ENCODE measurements around the gene AP5B1. TPM values are rescaled to one million over a fixed set of nuclear protein-coding genes. Genes with fewer than 3 reads are reported as not detected.
A peak's percentile ranks its signal among the peaks of the same experiment; 100 is the strongest.

The AP5B1 gene
- total RNA-seq, 1 experiment from 2014 or later, result 19.5 TPM

DNA sequence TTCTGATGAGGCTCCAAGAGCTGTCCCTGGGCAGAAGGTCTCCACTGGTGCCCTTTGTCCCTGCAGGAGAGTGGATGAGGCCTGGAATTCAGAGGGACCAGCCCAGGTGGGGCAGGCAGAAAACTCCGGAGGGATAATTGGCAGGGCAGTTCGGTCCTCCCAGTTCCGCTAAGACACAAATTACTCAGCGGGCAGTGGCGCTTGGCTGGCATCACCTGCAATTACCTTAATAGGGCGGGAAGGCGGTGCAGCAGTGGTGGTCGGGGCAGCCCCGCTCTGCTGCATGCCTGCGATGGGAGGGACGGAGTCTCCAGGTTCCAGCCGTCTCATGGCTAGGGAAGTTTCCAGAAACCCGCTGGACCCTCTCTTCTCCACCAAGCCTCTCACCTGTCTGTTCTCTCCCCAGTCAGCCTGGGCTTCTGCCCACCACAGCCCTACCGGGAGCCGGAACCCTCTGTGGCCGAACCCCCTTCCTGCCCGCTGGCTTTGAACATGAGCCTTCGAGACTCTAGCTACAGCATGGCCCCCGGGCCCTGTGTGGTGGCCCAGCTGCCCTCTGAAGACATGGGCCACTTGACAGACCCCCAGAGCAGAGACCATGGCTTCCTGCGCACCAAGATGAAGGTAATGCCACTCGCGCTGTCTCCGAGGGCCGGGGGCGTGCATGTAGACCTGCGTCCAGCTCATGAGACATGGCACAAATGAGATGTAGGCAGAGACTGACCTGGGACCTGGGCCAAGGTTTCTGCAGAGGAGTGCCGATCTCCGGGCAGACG, 13.0 kb upstream of the AP5B1 start:
- intact Hi-C loops (cut with micrococcal nuclease), result no loop called here
- no peaks in the 10 kb centered on the region for H4K20me1 ChIP-seq (ENCODE audit: insufficient read depth)
- POLR2A ChIA-PET, result no interaction called here
- no peak overlapping the region for H2AFZ ChIP-seq (ENCODE audit: low read depth, low read length, poor library complexity, severe bottlenecking)
- CTCF ChIA-PET, result interaction anchor here (5.8 kb wide), 1 partner anchor 14 kb away, joined by 73 read pairs; the partner anchor contains the start of gene AP5B1
- H3K4me2 ChIP-seq (ENCODE audit: low read length), result peak overlapping the region; percentile 91
- RAD21 ChIA-PET (ENCODE audit: low non-redundant PET in 1 of 2, low total read pairs in 2 of 2, uncharacterized antibody in 2 of 2, unreplicated experiment in 2 of 2), result no interaction called here
- H3K9ac ChIP-seq (ENCODE audit: low read length), result peak overlapping the region; percentile 65
- TF ChIP-seq EGR1 (IDR thresholded peaks at IDR 0.05; ENCODE audit: low read depth), result no peak
- TF ChIP-seq ZNF274 (IDR thresholded peaks at IDR 0.05; ENCODE audit: low read depth, low read length), result no peak
- TF ChIP-seq SP1 (IDR thresholded peaks at IDR 0.05; ENCODE audit: low read depth), result no peak
- no peak for TF ChIP-seq YY1 (IDR thresholded peaks at IDR 0.05; ENCODE audit: extremely low read depth, insufficient replicate concordance, low read depth, low read length)
- TF ChIP-seq ELF1 (IDR thresholded peaks at IDR 0.05; ENCODE audit: borderline replicate concordance, low read depth), result no peak
- TF ChIP-seq, protein P1, sequence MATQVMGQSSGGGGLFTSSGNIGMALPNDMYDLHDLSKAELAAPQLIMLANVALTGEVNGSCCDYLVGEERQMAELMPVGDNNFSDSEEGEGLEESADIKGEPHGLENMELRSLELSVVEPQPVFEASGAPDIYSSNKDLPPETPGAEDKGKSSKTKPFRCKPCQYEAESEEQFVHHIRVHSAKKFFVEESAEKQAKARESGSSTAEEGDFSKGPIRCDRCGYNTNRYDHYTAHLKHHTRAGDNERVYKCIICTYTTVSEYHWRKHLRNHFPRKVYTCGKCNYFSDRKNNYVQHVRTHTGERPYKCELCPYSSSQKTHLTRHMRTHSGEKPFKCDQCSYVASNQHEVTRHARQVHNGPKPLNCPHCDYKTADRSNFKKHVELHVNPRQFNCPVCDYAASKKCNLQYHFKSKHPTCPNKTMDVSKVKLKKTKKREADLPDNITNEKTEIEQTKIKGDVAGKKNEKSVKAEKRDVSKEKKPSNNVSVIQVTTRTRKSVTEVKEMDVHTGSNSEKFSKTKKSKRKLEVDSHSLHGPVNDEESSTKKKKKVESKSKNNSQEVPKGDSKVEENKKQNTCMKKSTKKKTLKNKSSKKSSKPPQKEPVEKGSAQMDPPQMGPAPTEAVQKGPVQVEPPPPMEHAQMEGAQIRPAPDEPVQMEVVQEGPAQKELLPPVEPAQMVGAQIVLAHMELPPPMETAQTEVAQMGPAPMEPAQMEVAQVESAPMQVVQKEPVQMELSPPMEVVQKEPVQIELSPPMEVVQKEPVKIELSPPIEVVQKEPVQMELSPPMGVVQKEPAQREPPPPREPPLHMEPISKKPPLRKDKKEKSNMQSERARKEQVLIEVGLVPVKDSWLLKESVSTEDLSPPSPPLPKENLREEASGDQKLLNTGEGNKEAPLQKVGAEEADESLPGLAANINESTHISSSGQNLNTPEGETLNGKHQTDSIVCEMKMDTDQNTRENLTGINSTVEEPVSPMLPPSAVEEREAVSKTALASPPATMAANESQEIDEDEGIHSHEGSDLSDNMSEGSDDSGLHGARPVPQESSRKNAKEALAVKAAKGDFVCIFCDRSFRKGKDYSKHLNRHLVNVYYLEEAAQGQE (IDR thresholded peaks at IDR 0.05; ENCODE audit: low read depth), result no peak
- no peak for TF ChIP-seq EZH2 (IDR thresholded peaks at IDR 0.05)
- no peak for TF ChIP-seq SIN3A (IDR thresholded peaks at IDR 0.05; ENCODE audit: low read depth)
- TF ChIP-seq, protein P2, sequence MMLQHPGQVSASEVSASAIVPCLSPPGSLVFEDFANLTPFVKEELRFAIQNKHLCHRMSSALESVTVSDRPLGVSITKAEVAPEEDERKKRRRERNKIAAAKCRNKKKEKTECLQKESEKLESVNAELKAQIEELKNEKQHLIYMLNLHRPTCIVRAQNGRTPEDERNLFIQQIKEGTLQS (IDR thresholded peaks at IDR 0.05), result no peak
- TF ChIP-seq, protein P3, sequence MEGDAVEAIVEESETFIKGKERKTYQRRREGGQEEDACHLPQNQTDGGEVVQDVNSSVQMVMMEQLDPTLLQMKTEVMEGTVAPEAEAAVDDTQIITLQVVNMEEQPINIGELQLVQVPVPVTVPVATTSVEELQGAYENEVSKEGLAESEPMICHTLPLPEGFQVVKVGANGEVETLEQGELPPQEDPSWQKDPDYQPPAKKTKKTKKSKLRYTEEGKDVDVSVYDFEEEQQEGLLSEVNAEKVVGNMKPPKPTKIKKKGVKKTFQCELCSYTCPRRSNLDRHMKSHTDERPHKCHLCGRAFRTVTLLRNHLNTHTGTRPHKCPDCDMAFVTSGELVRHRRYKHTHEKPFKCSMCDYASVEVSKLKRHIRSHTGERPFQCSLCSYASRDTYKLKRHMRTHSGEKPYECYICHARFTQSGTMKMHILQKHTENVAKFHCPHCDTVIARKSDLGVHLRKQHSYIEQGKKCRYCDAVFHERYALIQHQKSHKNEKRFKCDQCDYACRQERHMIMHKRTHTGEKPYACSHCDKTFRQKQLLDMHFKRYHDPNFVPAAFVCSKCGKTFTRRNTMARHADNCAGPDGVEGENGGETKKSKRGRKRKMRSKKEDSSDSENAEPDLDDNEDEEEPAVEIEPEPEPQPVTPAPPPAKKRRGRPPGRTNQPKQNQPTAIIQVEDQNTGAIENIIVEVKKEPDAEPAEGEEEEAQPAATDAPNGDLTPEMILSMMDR (IDR thresholded peaks at IDR 0.05 in 2 of 3, conservative IDR thresholded peaks at IDR 0.05 in 1 of 3; ENCODE audit: borderline replicate concordance in 1 of 3, insufficient read depth in 1 of 3, low read depth in 2 of 3, low read length in 2 of 3), result no peak
- no peak for TF ChIP-seq SRF (IDR thresholded peaks at IDR 0.05; ENCODE audit: low read depth)
- TF ChIP-seq TCF7L2 (IDR thresholded peaks at IDR 0.05; ENCODE audit: borderline replicate concordance, extremely low read depth, insufficient read depth, insufficient read length), result no peak
- TF ChIP-seq EZH2phosphoT487 (IDR thresholded peaks at IDR 0.05; ENCODE audit: borderline replicate concordance), result no peak
- no peak for TF ChIP-seq ZFX (IDR thresholded peaks at IDR 0.05)
- TF ChIP-seq, protein P4, sequence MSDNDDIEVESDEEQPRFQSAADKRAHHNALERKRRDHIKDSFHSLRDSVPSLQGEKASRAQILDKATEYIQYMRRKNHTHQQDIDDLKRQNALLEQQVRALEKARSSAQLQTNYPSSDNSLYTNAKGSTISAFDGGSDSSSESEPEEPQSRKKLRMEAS (IDR thresholded peaks at IDR 0.05), result no peak
- no peak for TF ChIP-seq POLR2A (IDR thresholded peaks at IDR 0.05; ENCODE audit: borderline replicate concordance, extremely low read depth, insufficient read depth, insufficient read length)
- TF ChIP-seq ZBTB33 (IDR thresholded peaks at IDR 0.05; ENCODE audit: extremely low read depth, insufficient replicate concordance, low read length), result no peak
- H3K27me3 ChIP-seq (ENCODE audit: insufficient read depth, low read length), result no peaks in the 10 kb centered on the region
- no peak for ATAC-seq
- peak overlapping the region in 1 of 2 experiments; percentile 54; a peak in 3 of 4 replicates for H3K4me3 ChIP-seq (replicated peaks in 1 of 2; ENCODE audit: low read depth in 1 of 2, low read length in 2 of 2)
- H3K27ac ChIP-seq (ENCODE audit: low read depth, low read length), result peak overlapping the region; percentile 94
- no peaks in the 10 kb centered on the region for H3K9me2 ChIP-seq (ENCODE audit: insufficient read depth)
- no TSS peak for BruUV-seq (replicated peaks)
- DNase-seq (ENCODE audit: low read depth, low spot score), result no peak
- H3K79me2 ChIP-seq (ENCODE audit: insufficient read depth, low read length), result peaks cover 38% of the 10 kb centered on the region
- H3K9me3 ChIP-seq (ENCODE audit: control insufficient read depth in 1 of 2, insufficient read depth in 1 of 2, low read depth in 1 of 2, low read length in 2 of 2), result no peaks in the 10 kb centered on the region
- peaks cover 12 to 20% of the 10 kb centered on the region in 2 experiments; a peak in 3 of 4 replicates for H3K36me3 ChIP-seq (ENCODE audit: control insufficient read depth in 1 of 2, insufficient read depth in 2 of 2, low read length in 2 of 2)
- peaks cover 48 to 55% of the 10 kb centered on the region in 2 experiments for H3K4me1 ChIP-seq (ENCODE audit: control insufficient read depth in 1 of 2, insufficient read depth in 2 of 2, low read length in 2 of 2)

Data from HCT116 (cell line).